ENCODE measurements around the gene NPY. TPM values are rescaled to one million over a fixed set of nuclear protein-coding genes. Genes with fewer than 3 reads are reported as not detected.

Gene NPY
- total RNA-seq, 1 donor from 2014 or later: not detected

DNA sequence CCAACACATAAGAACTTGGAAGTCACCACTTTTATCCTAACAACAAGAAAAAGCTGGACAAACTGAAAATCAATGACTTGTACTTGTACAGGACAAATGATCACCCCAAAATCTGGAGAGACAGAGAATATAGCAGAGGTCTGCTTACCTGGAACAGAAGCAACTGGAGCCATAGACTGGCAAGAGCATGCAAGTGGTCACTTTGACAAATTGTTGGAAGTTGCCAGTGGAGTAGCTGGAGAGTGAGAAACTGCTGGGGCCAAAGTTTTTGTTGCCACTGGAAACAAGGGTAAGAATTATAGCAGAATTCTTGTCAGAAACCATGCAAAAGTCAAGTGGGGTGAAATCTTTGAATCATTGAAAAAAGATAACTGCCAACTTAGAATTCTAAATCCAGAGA is 35.2 kb downstream of the NPY start:
- Histone ChIP-seq H4K20me1 (ENCODE audit: low read depth) (no peaks in the 10 kb centered on the region), H2AFZ (replicated peaks) (no peak overlapping the region), H3K4me2 (no peak overlapping the region), H3K36me3 (no peaks in the 10 kb centered on the region), H3K27me3 (no peaks in the 10 kb centered on the region), H3K27ac (no peak overlapping the region), H3K4me3 (no peak overlapping the region), H3K9me3 (ENCODE audit: low read depth) (no peaks in the 10 kb centered on the region), H3K4me1 (no peaks in the 10 kb centered on the region), H3K79me2 (ENCODE audit: low read depth) (no peaks in the 10 kb centered on the region), H3F3A (ENCODE audit: low read depth) (no peaks in the 10 kb centered on the region), H3K9ac (no peak overlapping the region)
- DNase-seq (ENCODE audit: low spot score): no peak
- H3K4me1 Mint-ChIP-seq: no peaks in the 10 kb centered on the region
- no peaks in the 10 kb centered on the region for H3K27me3 Mint-ChIP-seq (ENCODE audit: insufficient read depth, low read depth)
- H3K9me3 Mint-ChIP-seq: no peaks in the 10 kb centered on the region
- no peak overlapping the region for H3K27ac Mint-ChIP-seq
- H3K4me3 Mint-ChIP-seq: no peak overlapping the region
- TF ChIP-seq EZH2 (IDR thresholded peaks at IDR 0.05) (no peak), EZH2phosphoT487 (IDR thresholded peaks at IDR 0.05) (no peak)
- TF ChIP-seq, protein P1, sequence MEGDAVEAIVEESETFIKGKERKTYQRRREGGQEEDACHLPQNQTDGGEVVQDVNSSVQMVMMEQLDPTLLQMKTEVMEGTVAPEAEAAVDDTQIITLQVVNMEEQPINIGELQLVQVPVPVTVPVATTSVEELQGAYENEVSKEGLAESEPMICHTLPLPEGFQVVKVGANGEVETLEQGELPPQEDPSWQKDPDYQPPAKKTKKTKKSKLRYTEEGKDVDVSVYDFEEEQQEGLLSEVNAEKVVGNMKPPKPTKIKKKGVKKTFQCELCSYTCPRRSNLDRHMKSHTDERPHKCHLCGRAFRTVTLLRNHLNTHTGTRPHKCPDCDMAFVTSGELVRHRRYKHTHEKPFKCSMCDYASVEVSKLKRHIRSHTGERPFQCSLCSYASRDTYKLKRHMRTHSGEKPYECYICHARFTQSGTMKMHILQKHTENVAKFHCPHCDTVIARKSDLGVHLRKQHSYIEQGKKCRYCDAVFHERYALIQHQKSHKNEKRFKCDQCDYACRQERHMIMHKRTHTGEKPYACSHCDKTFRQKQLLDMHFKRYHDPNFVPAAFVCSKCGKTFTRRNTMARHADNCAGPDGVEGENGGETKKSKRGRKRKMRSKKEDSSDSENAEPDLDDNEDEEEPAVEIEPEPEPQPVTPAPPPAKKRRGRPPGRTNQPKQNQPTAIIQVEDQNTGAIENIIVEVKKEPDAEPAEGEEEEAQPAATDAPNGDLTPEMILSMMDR (IDR thresholded peaks at IDR 0.05): no peak
- H3K36me3 Mint-ChIP-seq: no peaks in the 10 kb centered on the region

DNA sequence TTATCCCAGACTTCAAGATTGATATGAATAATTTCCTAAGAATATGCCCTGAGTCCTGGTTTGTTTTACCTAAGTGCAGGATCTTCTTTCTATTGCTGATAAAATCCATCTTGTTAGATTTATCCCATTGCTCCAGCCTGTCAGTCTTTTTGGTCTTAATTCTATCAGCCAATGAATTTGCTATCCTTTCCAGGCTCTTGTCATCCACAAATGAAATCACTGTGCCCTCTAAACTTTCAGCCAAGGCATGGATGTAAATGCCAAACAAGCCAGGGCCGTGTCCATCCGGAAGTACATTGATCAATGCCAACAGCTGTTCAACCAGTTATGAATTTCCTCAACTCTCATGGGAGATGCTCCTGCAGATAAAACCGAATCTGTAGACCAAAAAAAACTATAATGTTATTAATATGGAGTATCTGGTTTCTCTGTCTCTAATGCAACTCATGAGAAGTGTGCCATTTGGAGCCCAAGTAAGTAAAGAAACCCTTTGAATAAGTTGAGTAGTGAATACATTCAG is 40.0 kb downstream of the NPY start:
- no peak overlapping the region for H3K4me3 ChIP-seq
- TF ChIP-seq EZH2phosphoT487 (IDR thresholded peaks at IDR 0.05) (no peak), EZH2 (IDR thresholded peaks at IDR 0.05) (no peak)
- TF ChIP-seq, protein P1 (IDR thresholded peaks at IDR 0.05): no peak
- H3K4me2 ChIP-seq: no peak overlapping the region
- H2AFZ ChIP-seq (replicated peaks): no peak overlapping the region
- H3K36me3 Mint-ChIP-seq: no peaks in the 10 kb centered on the region
- H3K27ac Mint-ChIP-seq: no peak overlapping the region
- H3K27me3 Mint-ChIP-seq (ENCODE audit: insufficient read depth, low read depth): no peaks in the 10 kb centered on the region
- no peaks in the 10 kb centered on the region for H4K20me1 ChIP-seq (ENCODE audit: low read depth)
- H3K4me3 Mint-ChIP-seq: no peak overlapping the region
- no peaks in the 10 kb centered on the region for H3K27me3 ChIP-seq
- H3K4me1 Mint-ChIP-seq: no peaks in the 10 kb centered on the region
- no peak for DNase-seq (ENCODE audit: low spot score)
- no peaks in the 10 kb centered on the region for H3K9me3 Mint-ChIP-seq
- H3K4me1 ChIP-seq: no peaks in the 10 kb centered on the region
- no peaks in the 10 kb centered on the region for H3K36me3 ChIP-seq
- H3K9me3 ChIP-seq (ENCODE audit: low read depth): no peaks in the 10 kb centered on the region
- no peaks in the 10 kb centered on the region for H3F3A ChIP-seq (ENCODE audit: low read depth)
- no peak overlapping the region for H3K9ac ChIP-seq
- no peaks in the 10 kb centered on the region for H3K79me2 ChIP-seq (ENCODE audit: low read depth)
- H3K27ac ChIP-seq: no peak overlapping the region

DNA sequence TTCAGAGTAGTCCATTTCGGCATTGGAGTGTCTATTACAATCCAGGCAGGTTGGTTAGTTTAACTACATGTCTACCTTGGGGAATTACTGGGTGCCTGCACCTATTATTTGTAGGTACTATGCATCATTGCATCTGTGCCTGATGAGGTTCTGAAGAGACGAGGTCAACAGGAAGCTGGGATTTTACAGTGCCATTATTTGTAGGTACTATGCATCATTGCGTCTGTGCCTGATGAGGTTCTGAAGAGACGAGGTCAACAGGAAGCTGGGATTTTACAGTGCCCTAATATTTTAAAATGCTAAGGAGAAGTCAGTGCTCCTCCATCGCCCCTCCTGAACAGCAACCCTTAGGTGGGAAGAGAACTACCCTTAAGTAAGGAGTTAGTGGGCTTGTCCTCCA is 41.7 kb downstream of the NPY start:
- Histone ChIP-seq H3K9ac (no peak overlapping the region), H3K27me3 (no peaks in the 10 kb centered on the region), H4K20me1 (ENCODE audit: low read depth) (no peaks in the 10 kb centered on the region), H3K36me3 (no peaks in the 10 kb centered on the region), H3F3A (ENCODE audit: low read depth) (no peaks in the 10 kb centered on the region), H2AFZ (replicated peaks) (no peak overlapping the region), H3K4me3 (no peak overlapping the region), H3K9me3 (ENCODE audit: low read depth) (no peaks in the 10 kb centered on the region), H3K4me1 (no peaks in the 10 kb centered on the region), H3K4me2 (no peak overlapping the region), H3K27ac (no peak overlapping the region), H3K79me2 (ENCODE audit: low read depth) (no peaks in the 10 kb centered on the region)
- Mint-ChIP-seq H3K27me3 (ENCODE audit: insufficient read depth, low read depth) (no peaks in the 10 kb centered on the region), H3K36me3 (no peaks in the 10 kb centered on the region), H3K4me1 (no peaks in the 10 kb centered on the region), H3K27ac (no peak overlapping the region), H3K9me3 (no peaks in the 10 kb centered on the region), H3K4me3 (no peak overlapping the region)
- TF ChIP-seq, protein P1 (IDR thresholded peaks at IDR 0.05): no peak
- TF ChIP-seq EZH2phosphoT487 (IDR thresholded peaks at IDR 0.05) (no peak), EZH2 (IDR thresholded peaks at IDR 0.05) (no peak)
- DNase-seq (ENCODE audit: low spot score): no peak

Data from neural progenitor cell (in vitro differentiated cells).